HG03432 (cell line): ENCODE measurements around the gene RNF150.

Experiments
- ATAC-seq: cut with Tn5 transposase; IDR thresholded peaks from one replicate; pipeline ENCODE4 v1.9.1; 2021; ENCODE audit warnings: mild to moderate bottlenecking, moderate library complexity; ENCODE audit not compliant: unreplicated experiment

RNF150 gene

DNA sequence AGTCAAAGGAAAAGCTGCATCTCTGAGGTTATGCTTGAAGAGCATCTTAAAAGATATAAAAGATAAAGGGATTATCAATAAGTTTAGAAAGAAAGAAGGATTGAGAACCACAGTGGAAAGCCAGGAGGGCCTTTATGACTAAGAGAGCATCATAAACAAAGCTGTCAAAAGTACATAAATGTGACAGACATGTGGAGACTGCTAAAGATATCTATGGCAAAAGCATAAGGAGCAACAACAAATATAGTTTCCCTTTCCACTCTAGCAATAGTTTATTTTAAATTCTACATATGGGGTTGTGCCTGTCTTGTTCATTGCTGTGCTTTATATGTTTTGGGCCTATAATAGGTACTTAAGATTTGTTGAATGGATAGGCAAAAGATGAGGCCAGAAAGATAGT is 97.3 kb downstream of the RNF150 start:
- no peak for ATAC-seq

DNA sequence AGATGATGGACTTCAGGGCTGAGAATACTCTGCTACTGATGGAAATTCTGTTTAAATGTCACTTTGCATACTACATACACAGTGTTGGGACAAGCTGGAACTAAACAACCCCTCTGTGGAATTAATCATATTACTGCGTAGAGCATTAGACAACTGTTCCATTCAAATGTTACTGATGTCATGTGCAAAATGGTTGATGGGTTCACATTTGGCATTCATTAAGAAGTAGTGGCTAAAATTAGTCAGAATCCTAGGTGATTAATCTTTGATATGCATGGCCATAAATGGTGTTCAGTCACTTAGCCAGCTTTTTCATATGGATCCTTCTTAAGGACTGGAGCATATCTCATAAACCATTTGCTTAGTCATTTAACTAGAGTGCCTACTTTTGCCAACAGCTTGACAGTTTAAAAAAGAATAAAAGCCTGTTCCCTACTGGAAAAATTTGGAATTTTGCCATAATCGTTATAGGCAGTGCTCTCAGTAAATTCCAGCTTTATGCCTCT is 105.2 kb downstream of the RNF150 start:
- ATAC-seq: no peak

DNA sequence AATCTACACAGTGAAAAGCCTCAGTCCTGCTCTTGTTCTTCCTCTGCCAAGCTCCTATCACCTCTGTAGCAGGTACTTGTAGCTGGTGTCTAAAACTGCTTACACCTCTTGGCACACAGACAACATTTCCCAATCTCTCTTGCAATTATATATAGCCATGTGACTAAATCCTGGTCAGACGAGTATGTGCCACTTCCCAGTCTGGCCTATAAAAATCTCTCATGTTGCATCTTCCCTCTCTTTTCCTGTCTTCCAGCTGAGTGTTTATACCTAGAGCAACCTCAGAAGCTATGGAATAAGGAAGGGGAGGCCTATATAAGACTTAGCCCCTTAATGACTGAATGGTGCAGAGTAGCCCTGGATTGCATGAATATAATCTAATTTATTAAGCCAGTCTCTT is 105.8 kb downstream of the RNF150 start:
- ATAC-seq: no peak

DNA sequence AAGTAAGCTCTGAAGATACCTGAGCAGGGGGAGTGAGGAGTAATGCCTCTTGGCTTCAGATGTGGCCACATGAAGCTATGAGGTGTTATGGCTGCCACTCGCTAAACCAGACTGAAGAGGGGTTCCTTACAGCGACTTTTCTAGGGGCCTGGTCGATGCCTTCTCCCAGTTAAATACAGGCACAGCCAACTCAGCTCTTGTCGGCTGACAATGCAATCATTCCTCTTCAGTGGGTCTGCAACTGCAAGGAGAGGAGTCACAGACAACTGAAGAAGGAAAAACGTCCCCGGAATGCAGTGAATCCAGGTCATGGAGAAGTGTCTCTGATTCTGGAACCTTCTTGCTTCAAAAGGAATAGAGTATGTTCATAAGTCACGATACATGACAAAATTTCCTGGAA is 106.4 kb downstream of the RNF150 start:
- no peak for ATAC-seq

DNA sequence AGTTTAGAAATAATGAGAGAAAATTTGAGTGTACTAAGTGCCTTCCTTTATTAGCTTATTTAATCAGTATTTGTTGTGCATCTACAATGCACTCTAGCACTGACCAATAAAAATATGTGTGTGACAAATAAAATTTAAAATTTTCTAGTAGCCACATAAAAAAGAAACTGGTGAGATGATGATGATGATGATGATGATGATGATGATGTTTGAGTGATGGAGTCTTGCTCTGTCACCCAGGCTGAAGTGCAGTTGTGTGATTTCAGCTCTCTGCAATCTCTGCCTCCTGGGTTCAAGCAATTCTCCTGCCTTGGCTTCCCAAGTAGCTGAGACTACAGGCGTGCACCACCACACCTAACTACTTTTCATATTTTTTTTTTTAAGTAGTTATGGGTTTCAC is 110.2 kb downstream of the RNF150 start:
- no peak for ATAC-seq

- no peak for ATAC-seq
These were observed 111.1 kb downstream of the RNF150 start for GRCh38 chr4:141022111-141022695.

- no peak for ATAC-seq
These were observed 111.7 kb downstream of the RNF150 start for GRCh38 chr4:141021397-141022110.

DNA sequence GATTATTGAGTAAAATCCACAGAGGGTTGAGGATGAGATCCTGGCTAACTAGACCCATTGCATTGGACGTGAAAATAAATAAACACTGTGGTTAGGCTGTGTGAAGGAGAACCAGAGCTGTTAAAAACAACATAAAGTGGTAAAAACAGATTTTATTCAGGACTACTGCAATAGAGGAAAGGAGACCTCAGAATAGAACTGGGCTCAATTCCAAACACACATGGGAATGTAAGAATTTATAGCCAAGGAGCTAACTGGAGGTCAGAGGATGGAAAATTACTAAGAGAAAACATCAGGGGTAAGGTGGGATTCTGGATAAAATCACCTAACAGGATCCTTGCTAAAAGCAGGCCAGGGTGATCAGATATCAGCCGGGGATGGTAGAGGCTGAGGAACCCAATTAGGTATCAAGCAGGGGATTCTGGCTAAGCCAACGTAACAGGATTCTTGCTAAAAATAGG is 112.4 kb downstream of the RNF150 start:
- ATAC-seq: no peak

DNA sequence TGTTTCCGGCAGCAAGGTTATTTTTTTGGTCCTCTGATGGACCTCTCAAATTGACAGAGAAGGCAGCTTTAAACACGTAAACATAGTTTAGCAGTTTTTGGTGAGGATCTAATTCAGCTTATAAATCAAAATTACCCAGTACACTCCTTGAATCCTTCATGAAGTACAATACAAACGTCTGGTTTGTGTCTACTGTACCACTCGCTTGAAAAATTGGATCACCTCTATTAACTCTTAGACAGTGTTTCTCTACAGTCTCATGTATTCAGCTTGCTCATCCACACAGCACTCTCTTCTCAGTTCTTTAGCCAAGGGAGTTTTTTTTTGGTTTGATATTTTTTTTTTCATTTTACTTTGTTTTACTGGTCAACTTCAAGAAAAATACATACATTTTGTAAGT is 113.5 kb downstream of the RNF150 start:
- ATAC-seq: no peak

GRCh38 chr4:141016117-141016798 is 117.0 kb downstream of the RNF150 start:
- no peak for ATAC-seq

DNA sequence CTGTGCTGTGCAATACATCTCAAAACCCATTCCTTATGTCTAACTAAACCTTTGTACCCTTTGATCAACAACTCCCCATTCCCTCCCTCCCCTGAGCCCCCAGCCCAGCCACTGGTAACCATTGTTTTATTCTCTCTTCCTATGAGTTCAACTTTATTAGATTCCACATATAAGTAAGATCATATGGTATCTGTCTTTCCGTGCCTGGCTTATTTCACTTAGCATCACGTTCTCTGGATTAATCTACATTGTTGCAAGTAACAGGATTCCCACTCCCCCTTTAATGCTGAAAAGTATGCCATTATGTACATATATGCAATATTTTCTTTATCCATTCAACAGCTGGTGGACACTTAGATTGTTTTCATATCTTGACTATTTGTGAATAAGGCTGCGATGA is 119.4 kb downstream of the RNF150 start:
- ATAC-seq: no peak

DNA sequence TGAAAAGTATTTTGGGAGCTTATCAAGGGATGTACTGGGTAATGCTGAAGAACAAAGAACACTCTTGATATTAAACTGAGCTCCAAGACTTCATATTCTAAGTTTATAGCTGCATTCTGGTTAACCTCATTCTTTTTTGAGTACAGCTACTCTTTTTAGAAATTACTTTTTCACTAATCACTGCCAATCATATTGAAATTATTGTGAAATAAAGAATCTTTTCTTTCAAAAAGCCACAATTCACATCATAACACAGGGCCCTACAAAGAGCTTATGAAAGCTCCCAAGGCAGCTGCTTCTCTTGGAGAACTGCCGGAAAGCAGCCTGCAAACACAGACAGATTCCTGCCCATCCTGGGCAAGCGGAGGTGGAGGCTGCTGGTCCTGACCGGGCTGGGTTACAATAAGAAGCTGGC is 121.4 kb downstream of the RNF150 start:
- ATAC-seq: no peak

DNA sequence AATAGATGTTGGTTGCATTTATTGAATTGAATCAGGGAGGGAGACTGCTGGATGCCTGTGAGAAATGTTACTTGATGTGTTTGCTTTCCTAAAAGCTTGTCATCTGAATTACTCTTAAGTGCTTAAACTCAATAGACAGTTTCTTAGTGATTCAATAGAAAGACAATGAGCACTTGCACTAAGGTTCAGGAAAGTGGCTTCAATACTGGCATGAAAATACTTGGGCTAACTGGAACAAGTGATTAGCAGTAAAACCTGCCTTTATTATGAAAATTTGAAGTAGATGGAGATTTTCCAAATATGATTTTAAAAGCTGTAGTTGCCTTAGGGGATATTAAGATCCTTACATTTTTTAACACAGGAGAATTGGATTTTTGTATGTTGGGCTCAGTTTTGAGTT is 123.3 kb downstream of the RNF150 start:
- no peak for ATAC-seq

- no peak for ATAC-seq
These were observed 124.1 kb downstream of the RNF150 start for GRCh38 chr4:141009129-141009528.

- ATAC-seq: no peak
These were observed 126.9 kb downstream of the RNF150 start for GRCh38 chr4:141006242-141006802.

DNA sequence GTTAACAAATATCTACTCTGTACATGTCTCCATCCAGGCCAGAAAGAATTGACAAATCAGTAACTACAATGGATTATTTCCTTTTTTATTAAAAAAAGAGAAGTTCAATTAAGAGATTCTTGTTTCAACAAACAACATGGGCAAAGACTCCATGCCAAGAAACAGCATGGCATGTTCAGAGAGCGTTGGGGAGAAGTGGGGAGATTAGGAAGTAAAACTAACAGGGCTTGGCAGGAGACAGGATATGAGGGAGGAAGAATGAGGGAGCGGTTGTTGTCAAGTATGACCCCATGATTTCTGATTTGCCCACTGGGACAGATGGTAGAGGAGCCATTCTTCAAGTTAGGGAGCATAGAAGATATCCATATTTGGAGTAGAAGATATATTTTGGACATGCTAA is 128.4 kb downstream of the RNF150 start:
- ATAC-seq: no peak

- no peak for ATAC-seq
These were observed 130.1 kb downstream of the RNF150 start for GRCh38 chr4:141003193-141003592.

GRCh38 chr4:141002323-141002805 is 130.9 kb downstream of the RNF150 start:
- ATAC-seq: no peak

DNA sequence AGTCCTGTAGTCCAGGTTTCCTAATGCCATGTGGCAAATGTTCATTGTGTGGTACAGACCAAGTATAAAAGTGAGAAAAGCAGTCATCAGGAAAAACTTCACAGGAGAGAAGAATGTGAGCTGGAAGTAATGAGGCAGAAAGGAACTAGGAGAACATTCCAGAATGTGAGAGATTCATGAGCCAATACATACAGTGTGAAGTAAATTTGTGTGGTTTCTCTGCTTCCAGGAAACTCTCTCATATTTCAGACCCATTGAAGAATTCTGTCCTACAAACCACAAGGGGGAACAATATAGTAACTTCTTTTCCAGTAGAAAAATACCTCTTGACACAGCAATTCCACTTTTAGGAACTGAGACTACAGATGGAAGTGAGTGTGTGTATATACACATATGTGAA is 136.5 kb downstream of the RNF150 start:
- ATAC-seq: no peak

DNA sequence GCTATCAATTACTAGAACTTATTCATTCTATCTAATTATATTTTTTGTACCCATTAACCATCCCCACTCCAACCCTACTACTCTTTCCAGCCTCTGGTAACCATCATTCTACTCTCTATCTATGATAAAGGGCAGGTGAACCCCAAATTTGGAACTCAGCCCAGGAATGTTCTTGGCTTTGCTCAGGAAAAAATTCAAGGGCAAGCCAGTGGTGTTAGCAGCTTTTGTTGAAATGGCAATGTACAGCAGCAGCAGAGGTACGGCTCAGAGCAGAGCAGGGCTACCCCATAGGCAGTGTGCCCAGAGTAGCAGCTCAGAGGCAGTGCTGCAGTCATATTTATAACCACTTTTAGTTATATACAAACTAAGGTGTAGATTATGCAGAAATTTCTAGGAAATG is 138.2 kb downstream of the RNF150 start:
- no peak for ATAC-seq

DNA sequence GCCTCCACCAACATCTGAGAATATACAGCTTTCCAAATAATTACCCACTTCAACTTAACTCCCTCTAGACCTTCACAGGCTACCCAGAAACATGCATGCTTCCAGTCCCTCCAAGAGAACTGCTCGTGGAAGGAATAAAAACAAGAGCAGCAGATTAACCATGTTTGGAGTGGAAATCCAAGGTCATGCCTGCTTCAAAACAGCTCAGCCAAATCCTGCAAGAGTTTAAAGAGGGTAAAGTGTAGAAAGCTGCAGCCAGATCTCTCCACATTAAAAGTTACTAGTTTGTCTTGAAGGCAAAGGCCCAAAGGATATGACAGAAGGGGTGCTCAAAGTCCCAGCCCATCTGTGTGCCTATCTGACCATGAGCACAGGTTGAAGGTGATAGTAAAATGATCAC is 139.3 kb downstream of the RNF150 start:
- ATAC-seq: no peak

DNA sequence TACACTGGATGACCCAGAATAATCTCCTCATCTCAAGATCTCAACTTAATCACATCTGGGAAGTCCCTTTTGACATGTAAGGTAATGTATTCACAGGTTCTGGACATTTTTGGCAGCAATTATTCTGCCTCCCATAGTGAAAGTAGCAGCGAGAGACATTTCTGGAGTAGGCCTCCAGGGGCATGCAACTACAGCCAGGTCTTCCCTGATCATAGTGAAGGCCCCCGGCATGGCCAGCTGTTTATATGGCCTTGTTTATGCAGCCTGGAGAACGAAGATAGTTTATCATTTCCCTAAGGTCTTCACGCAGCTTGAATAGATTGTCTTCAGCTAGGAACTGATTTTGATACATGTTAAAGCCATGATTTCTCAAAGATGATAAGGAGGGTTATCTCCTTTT is 139.9 kb downstream of the RNF150 start:
- ATAC-seq: no peak
